K562 treated with DMSO at 1 percent for 12 hours (cell line): ENCODE data around the gene GPC4. TPM values are rescaled to one million over a fixed set of nuclear protein-coding genes. Genes with fewer than 3 reads are reported as not detected.

Experiments
- total RNA-seq: library from RNA; unstranded; fragments of 300-600 nt; gene quantifications from 2 replicates; pipeline ENCODE4 v1.2.3, GENCODE V29; 2022; ENCODE audit not compliant: insufficient read depth

Gene GPC4
- not detected in 2 replicates for total RNA-seq

DNA sequence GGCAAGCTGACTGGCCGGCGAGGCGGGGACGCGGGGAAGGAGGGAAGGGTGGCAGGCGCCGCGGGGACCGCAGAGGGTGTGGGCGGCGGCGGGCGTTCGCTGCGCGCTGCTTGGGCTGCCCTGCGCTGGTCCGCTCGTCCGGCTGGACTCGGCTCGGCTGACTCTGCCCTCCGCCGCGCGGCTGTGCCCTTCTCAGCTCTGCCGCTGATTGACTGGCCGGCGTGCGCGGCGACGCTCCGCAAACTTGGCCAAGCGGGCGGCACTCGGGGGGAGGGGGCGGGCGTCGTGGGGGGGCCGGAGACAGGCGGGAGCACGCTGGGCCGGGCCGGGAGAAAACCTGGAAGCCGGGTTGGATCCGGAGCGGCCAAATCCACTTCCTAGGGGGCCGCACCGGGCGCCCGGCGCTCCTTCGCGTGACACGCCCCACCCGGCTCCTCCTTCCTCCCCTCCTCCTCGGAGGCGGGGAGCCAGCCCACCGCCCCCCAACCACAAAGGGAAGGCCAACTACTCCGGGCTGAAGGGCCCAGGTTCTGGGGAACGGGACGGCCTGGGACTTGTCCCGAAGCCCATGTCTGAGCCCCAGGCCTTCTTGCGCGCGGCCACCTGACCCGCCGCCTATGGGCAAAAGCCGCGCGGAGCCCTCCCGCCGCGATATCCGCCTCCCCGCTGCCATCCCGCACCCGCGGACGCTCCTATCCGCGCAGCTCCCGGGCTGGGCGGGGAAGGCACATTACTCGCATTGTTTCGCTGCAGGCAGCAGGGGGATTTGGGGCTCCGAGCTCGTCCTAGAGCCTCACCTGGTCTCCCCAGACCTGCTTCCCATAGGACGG is at the start of gene GPC4:
GPC4 (minus strand) TSS at position 214 of the 830 bp plus-strand sequence. CDS start 524 bp downstream, outside the sequence.

Other genes with a start within 250 kb of the GPC4 start
- gene TFDP3, start 197.1 kb downstream of the GPC4 start, total RNA-seq: not detected in 2 replicates